SK-N-SH treated with all-trans-retinoic acid at 6 μM for 48 hours (cell line): Measurements from ENCODE around the gene TXK.

Source experiments
- ATAC-seq: fragments of 200-7000 bp; cut with Tn5 transposase; 3 replicates; pipeline ENCODE4 v1.9.1; 2020; ENCODE audit warnings: mild to moderate bottlenecking, moderate library complexity
- ARNTL ChIP-seq: fragments of 450-650 bp; formaldehyde crosslinking; IDR thresholded peaks from 2 replicates; pipeline ENCODE4 v1.5.0; 2020; ENCODE audit warnings: low read depth, mild to moderate bottlenecking, moderate library complexity, borderline replicate concordance
- BACH2 ChIP-seq: fragments of 250-450 bp; sonication (Bioruptor Pico); IDR thresholded peaks from 2 replicates; pipeline ENCODE4 v1.9.0; 2021; ENCODE audit warnings: mild to moderate bottlenecking, borderline replicate concordance
- CREB5 ChIP-seq: fragments of 250-450 bp; sonication (Bioruptor Pico); IDR thresholded peaks from 2 replicates; pipeline ENCODE4 v1.5.1; 2020; ENCODE audit warnings: low read depth, mild to moderate bottlenecking, moderate library complexity
- CSDC2 ChIP-seq: fragments of 250-450 bp; sonication (Bioruptor Pico); IDR thresholded peaks from 2 replicates; pipeline ENCODE4 v1.5.0; 2020; ENCODE audit warnings: mild to moderate bottlenecking, moderate library complexity
- ESRRG ChIP-seq: fragments of 250-450 bp; sonication (Bioruptor Pico); IDR thresholded peaks from 2 replicates; pipeline ENCODE4 v1.6.1; 2021; ENCODE audit warnings: mild to moderate bottlenecking
- GLIS3 ChIP-seq: fragments of 250-450 bp; sonication (Bioruptor Pico); IDR thresholded peaks from 2 replicates; pipeline ENCODE4 v1.5.0; 2020; ENCODE audit warnings: mild to moderate bottlenecking, moderate library complexity
- ISL1 ChIP-seq: fragments of 250-450 bp; sonication (Bioruptor Pico); IDR thresholded peaks from 2 replicates; pipeline ENCODE4 v2.1.2; 2022; ENCODE audit warnings: mild to moderate bottlenecking, moderate library complexity
- OSR1 ChIP-seq: fragments of 250-450 bp; sonication (Bioruptor Pico); IDR thresholded peaks from 2 replicates; pipeline ENCODE4 v1.8.0; 2022; ENCODE audit warnings: moderate library complexity, mild to moderate bottlenecking, inconsistent platforms
- POU6F1 ChIP-seq: fragments of 250-450 bp; sonication (Bioruptor Pico); IDR thresholded peaks from 2 replicates; pipeline ENCODE4 v1.8.0; 2021; ENCODE audit warnings: low read depth, mild to moderate bottlenecking, moderate library complexity, borderline replicate concordance
- PPARA ChIP-seq: fragments of 250-450 bp; sonication (Bioruptor Pico); IDR thresholded peaks from 2 replicates; pipeline ENCODE4 v1.5.0; 2020; ENCODE audit warnings: mild to moderate bottlenecking, borderline replicate concordance
- RARB ChIP-seq: fragments of 250-450 bp; sonication (Bioruptor Pico); IDR thresholded peaks from 2 replicates; pipeline ENCODE4 v1.8.0; 2021; ENCODE audit warnings: mild to moderate bottlenecking, moderate library complexity
- SNAI2 ChIP-seq: fragments of 250-450 bp; sonication (Bioruptor Pico); IDR thresholded peaks from 2 replicates; pipeline ENCODE4 v1.5.0; 2020; ENCODE audit warnings: mild to moderate bottlenecking, moderate library complexity
- TCF4 ChIP-seq: fragments of 250-450 bp; sonication (Bioruptor Pico); IDR thresholded peaks from 2 replicates; pipeline ENCODE4 v1.8.0; 2021; ENCODE audit warnings: mild to moderate bottlenecking, moderate library complexity, borderline replicate concordance
- TOX ChIP-seq: fragments of 250-450 bp; sonication (Bioruptor Pico); IDR thresholded peaks from 2 replicates; pipeline ENCODE4 v1.8.0; 2021; ENCODE audit warnings: mild to moderate bottlenecking, moderate library complexity, borderline replicate concordance
- ZC3H10 ChIP-seq: fragments of 250-450 bp; sonication (Bioruptor Pico); IDR thresholded peaks from 2 replicates; pipeline ENCODE4 v1.5.1; 2021; ENCODE audit warnings: mild to moderate bottlenecking, moderate library complexity
- ZFP3 ChIP-seq: fragments of 250-450 bp; sonication (Bioruptor Pico); IDR thresholded peaks from 2 replicates; pipeline ENCODE4 v1.5.0; 2020; ENCODE audit warnings: mild to moderate bottlenecking, moderate library complexity
- ZFP30 ChIP-seq: fragments of 450-650 bp; formaldehyde crosslinking; IDR thresholded peaks from 2 replicates; pipeline ENCODE4 v1.5.0; 2022; ENCODE audit warnings: mild to moderate bottlenecking, moderate library complexity
- ZNF565 ChIP-seq: fragments of 450-650 bp; formaldehyde crosslinking; conservative IDR thresholded peaks from 2 replicates; pipeline ENCODE4 v1.5.0; 2020; ENCODE audit warnings: low read depth, mild to moderate bottlenecking, moderate library complexity
- ZNF70 ChIP-seq: fragments of 450-650 bp; formaldehyde crosslinking; IDR thresholded peaks from 2 replicates; pipeline ENCODE4 v1.5.0; 2020; ENCODE audit warnings: mild to moderate bottlenecking, moderate library complexity
- ZNF8 ChIP-seq: fragments of 450-650 bp; formaldehyde crosslinking; IDR thresholded peaks from 2 replicates; pipeline ENCODE4 v1.5.0; 2020; ENCODE audit warnings: mild to moderate bottlenecking, moderate library complexity
- TF ChIP-seq, protein P1 (sequence below): fragments of 250-450 bp; sonication (Bioruptor Pico); IDR thresholded peaks from 2 replicates; pipeline ENCODE4 v1.5.1; 2021; ENCODE audit warnings: mild to moderate bottlenecking, moderate library complexity
- TF ChIP-seq, protein P2 (sequence below): fragments of 250-450 bp; sonication (Bioruptor Pico); IDR thresholded peaks from 2 replicates; pipeline ENCODE4 v1.8.0; 2020; ENCODE audit warnings: mild to moderate bottlenecking, moderate library complexity, borderline replicate concordance
- TF ChIP-seq, protein P3 (sequence below): fragments of 250-450 bp; sonication (Bioruptor Pico); IDR thresholded peaks from 2 replicates; pipeline ENCODE4 v1.5.0; 2020; ENCODE audit warnings: mild to moderate bottlenecking, moderate library complexity

TXK gene

DNA sequence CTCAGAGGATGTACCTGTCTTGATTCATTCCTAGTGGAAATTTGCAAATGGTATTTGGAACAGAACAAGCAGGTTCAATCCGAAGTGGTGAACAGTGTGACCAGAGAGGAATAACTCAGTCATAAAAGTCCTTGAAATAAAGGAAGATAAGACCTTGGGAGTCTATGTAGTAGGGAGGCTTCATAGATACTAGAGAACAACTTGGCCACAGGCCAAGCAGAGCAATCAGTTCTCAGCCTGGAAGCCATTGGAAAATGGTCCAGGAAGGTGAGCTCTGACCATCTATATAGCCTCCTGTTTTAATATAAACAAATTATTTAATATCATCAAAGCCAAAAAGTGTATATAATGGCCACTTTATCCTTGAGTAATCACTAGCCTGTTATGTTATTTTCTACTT, 11.3 kb downstream of the TXK start (continued):
- TF ChIP-seq CSDC2 (CRISPR knock-in tag) (no peak), GLIS3 (CRISPR knock-in tag) (no peak), ZC3H10 (CRISPR knock-in tag) (no peak), PPARA (CRISPR knock-in tag) (no peak), ZNF565 (CRISPR knock-in tag) (no peak), ZNF8 (CRISPR knock-in tag) (no peak), ARNTL (CRISPR knock-in tag) (no peak)

DNA sequence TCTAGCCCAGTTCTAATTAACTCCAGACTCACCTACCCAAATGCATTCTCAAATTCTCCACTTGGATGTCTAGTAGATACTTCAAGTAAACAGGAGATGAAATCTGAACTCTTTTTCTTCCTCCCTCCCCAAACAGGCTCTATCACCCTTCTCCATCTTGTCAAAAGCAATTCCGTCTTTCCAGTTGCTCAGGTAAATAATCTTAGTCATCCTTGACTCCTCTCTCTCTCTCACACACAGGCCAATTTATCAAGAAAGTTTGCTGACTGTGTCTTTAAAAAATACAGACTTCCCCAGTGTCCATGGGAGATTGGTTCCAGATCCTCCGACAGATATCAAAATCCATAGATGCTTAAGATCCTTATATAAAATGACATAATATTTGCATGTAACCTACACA, 12.9 kb downstream of the TXK start:
- ATAC-seq: peak; percentile 71
- TF ChIP-seq CSDC2 (CRISPR knock-in tag) (no peak), CREB5 (CRISPR knock-in tag) (no peak), ZNF565 (CRISPR knock-in tag) (no peak), PPARA (CRISPR knock-in tag) (no peak), POU6F1 (CRISPR knock-in tag) (no peak), ZNF8 (CRISPR knock-in tag) (no peak), ZNF70 (CRISPR knock-in tag) (no peak), ISL1 (CRISPR knock-in tag) (no peak)
- TF ChIP-seq, protein P1, sequence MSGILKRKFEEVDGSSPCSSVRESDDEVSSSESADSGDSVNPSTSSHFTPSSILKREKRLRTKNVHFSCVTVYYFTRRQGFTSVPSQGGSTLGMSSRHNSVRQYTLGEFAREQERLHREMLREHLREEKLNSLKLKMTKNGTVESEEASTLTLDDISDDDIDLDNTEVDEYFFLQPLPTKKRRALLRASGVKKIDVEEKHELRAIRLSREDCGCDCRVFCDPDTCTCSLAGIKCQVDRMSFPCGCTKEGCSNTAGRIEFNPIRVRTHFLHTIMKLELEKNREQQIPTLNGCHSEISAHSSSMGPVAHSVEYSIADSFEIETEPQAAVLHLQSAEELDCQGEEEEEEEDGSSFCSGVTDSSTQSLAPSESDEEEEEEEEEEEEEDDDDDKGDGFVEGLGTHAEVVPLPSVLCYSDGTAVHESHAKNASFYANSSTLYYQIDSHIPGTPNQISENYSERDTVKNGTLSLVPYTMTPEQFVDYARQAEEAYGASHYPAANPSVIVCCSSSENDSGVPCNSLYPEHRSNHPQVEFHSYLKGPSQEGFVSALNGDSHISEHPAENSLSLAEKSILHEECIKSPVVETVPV (CRISPR knock-in tag): no peak
- TF ChIP-seq, protein P2, sequence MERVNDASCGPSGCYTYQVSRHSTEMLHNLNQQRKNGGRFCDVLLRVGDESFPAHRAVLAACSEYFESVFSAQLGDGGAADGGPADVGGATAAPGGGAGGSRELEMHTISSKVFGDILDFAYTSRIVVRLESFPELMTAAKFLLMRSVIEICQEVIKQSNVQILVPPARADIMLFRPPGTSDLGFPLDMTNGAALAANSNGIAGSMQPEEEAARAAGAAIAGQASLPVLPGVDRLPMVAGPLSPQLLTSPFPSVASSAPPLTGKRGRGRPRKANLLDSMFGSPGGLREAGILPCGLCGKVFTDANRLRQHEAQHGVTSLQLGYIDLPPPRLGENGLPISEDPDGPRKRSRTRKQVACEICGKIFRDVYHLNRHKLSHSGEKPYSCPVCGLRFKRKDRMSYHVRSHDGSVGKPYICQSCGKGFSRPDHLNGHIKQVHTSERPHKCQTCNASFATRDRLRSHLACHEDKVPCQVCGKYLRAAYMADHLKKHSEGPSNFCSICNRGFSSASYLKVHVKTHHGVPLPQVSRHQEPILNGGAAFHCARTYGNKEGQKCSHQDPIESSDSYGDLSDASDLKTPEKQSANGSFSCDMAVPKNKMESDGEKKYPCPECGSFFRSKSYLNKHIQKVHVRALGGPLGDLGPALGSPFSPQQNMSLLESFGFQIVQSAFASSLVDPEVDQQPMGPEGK: no peak
- TF ChIP-seq, all 23 proteins: peak for 0

- ATAC-seq: no peak
- TF ChIP-seq ZNF8 (CRISPR knock-in tag) (no peak), OSR1 (peak; percentile 73; the same call in 1 of the 2 replicates), ESRRG (CRISPR knock-in tag) (no peak), PPARA (CRISPR knock-in tag) (no peak), ZNF565 (CRISPR knock-in tag) (peak; percentile 85; the same call in 1 of the 2 replicates), TOX (CRISPR knock-in tag) (no peak), BACH2 (CRISPR knock-in tag) (no peak), ZFP3 (no peak)
Measured at GRCh38 chr4:48120132-48120531, 13.9 kb downstream of the TXK start.

DNA sequence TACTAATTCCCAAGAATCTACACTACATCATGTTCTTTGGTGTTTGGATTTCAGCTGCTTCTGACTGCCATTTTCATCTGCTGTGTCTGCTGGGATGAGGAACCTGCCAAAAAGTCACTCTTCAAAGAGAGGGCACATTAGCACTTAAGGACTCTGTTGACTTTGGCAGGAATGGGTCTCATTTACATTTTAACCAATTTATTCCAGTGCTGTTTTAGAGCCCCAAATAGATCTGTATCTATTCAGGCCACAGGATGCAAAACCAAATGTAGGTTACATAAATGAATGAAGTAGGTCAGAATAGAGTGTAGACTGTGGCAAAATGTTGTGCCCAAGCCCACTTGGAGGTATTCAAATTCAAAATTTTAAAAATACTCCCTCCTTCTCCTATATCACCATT, 14.4 kb downstream of the TXK start:
- no peak for TF ChIP-seq TCF4
- no peak for TF ChIP-seq OSR1
- TF ChIP-seq ESRRG (CRISPR knock-in tag): no peak
- TF ChIP-seq BACH2 (CRISPR knock-in tag): no peak
- TF ChIP-seq, protein P3, sequence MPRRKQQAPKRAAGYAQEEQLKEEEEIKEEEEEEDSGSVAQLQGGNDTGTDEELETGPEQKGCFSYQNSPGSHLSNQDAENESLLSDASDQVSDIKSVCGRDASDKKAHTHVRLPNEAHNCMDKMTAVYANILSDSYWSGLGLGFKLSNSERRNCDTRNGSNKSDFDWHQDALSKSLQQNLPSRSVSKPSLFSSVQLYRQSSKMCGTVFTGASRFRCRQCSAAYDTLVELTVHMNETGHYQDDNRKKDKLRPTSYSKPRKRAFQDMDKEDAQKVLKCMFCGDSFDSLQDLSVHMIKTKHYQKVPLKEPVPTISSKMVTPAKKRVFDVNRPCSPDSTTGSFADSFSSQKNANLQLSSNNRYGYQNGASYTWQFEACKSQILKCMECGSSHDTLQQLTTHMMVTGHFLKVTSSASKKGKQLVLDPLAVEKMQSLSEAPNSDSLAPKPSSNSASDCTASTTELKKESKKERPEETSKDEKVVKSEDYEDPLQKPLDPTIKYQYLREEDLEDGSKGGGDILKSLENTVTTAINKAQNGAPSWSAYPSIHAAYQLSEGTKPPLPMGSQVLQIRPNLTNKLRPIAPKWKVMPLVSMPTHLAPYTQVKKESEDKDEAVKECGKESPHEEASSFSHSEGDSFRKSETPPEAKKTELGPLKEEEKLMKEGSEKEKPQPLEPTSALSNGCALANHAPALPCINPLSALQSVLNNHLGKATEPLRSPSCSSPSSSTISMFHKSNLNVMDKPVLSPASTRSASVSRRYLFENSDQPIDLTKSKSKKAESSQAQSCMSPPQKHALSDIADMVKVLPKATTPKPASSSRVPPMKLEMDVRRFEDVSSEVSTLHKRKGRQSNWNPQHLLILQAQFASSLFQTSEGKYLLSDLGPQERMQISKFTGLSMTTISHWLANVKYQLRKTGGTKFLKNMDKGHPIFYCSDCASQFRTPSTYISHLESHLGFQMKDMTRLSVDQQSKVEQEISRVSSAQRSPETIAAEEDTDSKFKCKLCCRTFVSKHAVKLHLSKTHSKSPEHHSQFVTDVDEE (CRISPR knock-in tag): no peak
- no peak for TF ChIP-seq SNAI2 (CRISPR knock-in tag)
- TF ChIP-seq ISL1 (CRISPR knock-in tag): no peak
- TF ChIP-seq ZNF70 (CRISPR knock-in tag): no peak
- no peak for TF ChIP-seq RARB
- TF ChIP-seq ZFP3: no peak
- no peak for TF ChIP-seq ZNF565 (CRISPR knock-in tag)
- no peak for TF ChIP-seq PPARA (CRISPR knock-in tag)
- TF ChIP-seq, protein P2: no peak
- TF ChIP-seq CSDC2 (CRISPR knock-in tag): no peak
- TF ChIP-seq ZNF8 (CRISPR knock-in tag): no peak
- TF ChIP-seq ZFP30 (CRISPR knock-in tag): no peak
- no peak for TF ChIP-seq CREB5 (CRISPR knock-in tag)
- no peak for ATAC-seq
